Activated CD8-positive, alpha-beta memory T cell treated with anti-CD3 and anti-CD28 coated beads for 48 hours (primary cell): Measurements from ENCODE around the gene DNAJC25.
A peak's percentile ranks its signal among the peaks of the same experiment; 100 is the strongest.
"Not testable (repeated sequence)": the region's sequence is repeated elsewhere in the genome, so short reads cannot be mapped to it uniquely, and the experiment has no call there.

Experiments
- DNase-seq, 3 experiments: peaks; one replicate each; pipeline ENCODE4 v3.0.0-alpha.2; 2020; ENCODE audit warnings: low read depth in 2 of 3, low spot score in 2 of 3

Gene DNAJC25

DNA sequence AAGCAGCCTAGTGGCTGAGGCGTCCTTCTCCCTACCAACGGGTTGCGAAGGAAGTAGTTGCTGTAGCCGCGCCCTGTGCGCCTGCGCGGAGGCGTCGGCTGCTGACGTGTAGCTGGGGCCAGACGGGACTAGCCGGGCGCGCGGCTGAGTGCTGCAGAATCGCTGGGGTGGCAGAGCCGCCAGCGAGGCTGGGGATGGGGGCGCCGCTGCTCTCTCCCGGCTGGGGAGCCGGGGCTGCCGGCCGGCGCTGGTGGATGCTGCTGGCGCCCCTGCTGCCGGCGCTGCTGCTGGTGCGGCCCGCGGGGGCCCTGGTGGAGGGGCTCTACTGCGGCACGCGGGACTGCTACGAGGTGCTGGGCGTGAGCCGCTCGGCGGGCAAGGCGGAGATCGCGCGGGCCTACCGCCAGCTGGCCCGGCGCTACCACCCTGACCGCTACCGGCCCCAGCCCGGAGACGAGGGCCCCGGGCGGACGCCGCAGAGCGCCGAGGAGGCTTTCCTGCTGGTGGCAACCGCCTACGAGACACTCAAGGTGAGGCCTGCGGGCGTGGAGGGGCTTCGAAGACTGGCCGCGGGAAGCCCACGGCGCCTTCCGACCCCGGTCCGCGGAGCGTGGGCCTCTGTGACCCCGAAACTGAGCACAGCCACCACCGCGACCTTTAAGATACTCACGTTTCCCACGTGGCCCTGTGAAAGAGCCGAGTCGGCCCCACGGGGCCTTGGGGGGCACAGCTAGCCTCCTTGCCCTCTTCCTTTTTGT lies at the start of gene DNAJC25:
Gene DNAJC25, plus strand, starts transcription at position 121 of the 758 bp plus-strand sequence. Its CDS starts 74 bp downstream, at position 195.
- DNase-seq, result peak; percentile 82 to 92 (median 82)

DNA sequence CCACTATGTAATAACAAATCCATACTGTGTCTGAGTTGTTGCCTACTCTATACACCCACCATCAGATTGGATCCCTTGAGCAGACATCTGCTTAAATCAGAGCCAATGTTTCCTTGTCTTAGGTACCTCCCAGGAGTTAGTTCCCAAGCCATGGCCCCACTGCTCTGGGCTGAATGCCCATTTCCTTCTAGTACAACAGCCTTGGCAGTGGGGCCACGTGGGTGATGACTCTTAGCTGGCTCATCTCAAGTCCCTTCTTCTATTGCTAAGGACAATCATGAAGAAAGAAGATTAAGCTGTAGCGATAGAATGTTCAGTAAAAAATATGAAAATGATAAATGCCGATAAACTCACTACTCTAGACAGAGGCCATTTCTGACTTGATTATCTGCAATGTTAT lies 48.2 kb upstream of the DNAJC25 start:
- no peak for DNase-seq

DNA sequence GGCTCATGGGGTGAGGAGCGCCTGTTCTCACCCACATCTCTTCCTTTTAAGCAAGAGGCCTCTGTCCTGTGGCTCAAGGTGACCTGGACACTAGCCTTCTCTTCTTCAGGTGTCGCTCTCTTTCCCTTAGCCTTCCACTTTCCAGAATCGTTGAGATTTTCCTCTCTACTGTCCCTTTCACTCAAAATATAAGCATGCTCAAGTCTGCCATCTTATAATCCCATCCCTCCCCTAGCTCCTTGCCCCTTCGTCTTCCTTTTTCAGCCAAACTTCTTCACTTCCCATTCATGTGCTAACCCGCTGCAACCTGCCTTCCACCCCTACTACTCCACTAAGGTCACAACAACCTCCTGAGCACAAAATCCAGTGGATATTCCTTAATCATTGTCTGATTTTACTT lies 44.8 kb upstream of the DNAJC25 start:
- DNase-seq, result no peak

DNA sequence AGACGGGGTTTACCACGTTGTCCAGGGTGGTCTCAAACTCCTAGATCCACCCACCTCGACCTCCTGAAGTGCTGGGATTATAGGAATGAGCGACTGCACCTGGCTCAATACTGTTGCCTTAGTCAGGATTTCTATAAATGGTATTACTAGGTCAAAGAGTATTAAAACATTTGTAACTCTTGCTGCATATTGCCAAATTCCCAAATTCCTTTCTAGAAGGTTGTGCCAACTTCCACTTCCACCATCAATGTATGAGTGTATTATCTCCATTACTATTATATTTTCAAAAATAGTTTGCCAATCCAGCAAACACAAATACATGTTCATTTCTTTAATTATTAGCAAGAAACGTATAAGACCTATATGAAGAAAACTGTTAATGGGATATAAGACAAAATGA lies 42.3 kb upstream of the DNAJC25 start:
- DNase-seq, result no peak

DNA sequence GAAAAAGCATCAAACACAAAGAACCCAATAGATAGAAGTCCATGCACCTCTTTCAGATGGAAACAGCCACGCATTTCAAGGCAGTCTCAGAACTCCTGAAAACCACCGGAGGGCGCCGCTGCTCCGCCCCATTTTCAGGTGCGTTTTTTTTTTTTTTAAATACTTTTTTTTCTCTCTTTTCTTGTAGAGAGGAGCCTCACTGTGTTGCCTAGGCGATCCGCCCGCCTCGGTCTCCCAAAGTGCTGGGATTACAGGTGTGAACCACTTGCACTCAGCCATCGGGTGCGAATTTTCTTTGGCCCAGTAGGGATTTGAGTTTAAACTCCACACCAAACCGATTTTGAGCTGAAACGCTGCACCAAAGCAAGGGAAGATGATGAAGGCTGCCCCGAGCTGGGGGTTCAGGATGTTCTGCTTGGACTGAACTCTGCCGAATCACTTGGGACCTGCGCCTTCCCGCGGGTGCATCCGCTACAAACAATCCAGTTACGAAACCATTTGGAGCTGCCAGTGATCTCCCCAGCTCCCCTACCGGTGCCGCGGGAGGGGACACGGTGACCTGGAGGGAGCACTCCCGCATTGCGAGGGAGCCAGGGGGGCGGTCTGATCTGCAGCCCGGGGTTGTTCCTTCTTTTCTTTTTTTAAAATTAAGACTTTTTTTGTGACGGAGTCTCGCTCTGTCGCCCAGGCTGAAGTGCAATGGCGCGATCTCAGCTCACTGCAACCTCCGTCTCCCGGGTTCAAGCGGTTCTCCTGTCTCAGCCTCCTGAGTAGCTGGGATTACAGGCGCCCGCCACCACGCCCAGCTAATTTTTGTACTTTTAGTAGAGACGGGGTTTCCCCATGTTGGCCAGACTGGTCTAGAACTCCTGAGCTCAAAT lies 33.0 kb upstream of the DNAJC25 start:
- DNase-seq, result peak in 1 of 3 experiments; percentile 10

DNA sequence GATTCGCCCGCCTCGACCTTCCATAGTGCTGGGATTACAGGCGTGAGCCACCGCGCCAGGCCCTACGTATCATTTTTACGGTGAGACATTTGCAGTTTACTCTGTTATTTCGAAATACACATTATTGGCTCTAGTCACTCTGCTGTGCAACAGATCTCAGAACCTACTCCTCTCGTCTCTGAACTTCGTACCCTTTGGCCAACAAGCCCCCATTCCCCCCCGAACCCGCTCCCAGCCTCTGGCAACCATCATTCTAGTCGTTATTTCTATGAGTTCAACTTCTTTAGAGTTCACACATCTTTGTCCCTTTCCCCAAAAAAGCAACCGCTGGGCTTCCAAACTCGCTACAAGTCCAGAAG lies 32.4 kb upstream of the DNAJC25 start:
- DNase-seq, result no peak

DNA sequence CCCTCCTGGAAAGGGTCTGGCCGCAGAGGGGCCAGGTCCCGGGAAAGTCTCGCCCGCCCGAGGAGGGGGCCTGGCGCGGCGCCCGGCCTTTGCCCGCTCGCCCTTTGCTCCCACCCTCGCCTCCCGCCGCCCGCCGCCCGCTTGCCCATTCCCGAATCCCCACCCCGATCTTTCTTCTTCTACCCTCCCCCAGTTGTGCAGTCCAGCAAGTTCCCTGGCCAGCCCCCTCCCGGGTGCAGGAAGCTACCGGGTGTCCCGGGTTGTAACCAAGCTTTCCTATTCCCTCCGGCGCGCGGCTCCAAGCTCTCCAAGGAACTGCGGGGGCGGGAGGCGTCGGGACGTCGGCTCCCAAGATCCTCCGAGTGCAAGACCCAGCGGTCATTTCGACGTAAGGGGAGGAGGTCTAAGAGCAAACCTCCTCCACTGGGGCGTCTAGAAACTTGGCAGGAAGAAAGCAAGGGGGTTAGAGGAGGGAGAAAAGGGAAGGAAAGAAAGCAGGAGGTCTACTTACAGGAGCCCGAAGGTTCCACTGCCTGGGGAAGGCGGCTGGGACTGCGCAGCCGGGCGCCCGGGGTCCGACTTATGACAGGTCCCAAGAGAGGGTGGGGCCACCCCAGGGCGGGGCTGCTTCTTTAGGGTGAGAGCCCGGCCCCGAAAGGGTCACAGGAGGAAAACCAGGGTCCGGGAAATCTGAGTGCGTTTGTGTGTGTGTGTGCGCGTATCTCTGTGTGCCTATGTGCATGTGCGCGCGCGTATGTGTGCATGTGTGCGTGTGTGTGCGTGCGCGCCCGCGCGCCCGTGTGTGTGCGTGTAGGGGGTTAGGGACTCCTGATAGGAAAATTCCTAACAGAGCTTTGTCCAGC lies 31.8 kb upstream of the DNAJC25 start, which contains the start of gene PTGR1:
Gene PTGR1, minus strand, starts transcription at position 556 of the 863 bp plus-strand sequence. CDS start 2,225 bp downstream, outside the sequence.
- DNase-seq, result peak in 2 of 3 experiments; percentile 2 to 5

DNA sequence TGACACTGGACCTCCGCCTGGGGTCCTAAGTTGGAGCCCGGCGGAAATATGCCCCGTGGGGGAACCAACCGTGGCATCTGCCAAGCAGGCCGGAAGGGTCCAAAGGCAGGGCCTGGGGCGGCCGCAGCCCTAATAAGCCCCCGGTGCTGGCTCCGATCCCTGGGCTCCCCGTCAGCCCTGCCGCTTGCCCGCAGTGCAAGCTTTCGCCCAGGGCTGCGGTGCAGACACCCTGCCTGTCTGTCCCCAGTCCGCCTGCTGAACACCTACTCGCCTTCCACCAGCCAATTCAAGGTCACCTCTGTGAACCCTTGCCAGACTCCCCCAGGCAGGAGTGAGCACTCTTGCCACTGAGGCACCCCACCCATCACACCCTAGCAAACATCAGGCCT lies 31.2 kb upstream of the DNAJC25 start:
- no peak for DNase-seq

DNA sequence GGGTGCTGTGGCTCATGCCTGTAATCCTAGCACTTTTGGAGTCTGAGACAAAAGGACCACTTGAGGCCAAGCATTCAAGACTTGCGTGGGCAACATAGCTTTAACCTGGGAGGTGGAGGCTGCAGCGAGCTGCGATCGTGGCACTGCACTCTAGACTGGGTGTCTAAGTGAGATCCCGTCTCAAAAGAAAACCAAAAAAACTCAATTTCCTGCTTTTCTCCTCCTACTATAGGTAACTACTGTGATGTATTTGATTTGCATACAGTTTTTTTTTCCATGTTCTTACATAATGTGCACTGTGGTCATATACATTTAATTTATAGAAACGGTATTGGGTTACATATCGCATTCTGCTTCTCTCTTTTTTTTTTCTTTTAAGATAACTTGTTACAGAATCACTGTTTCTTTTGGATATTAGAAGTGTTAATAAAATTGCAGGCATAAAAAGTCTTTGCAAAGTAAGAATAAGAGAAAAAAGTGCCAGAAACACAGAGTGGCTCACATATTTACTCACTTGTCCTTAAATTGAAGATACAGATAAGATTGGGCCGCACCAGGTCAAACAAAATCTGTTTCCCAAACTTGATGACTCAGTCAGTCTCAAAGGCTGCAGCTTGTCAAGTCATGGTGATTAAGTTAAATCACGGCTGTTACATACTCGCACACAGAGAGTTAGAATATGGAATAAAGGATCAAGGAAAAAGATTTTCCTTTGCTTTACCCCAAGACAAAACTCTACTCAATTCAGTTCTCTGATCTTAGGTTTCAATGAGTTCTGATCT lies 29.7 kb upstream of the DNAJC25 start:
- DNase-seq, result no peak

DNA sequence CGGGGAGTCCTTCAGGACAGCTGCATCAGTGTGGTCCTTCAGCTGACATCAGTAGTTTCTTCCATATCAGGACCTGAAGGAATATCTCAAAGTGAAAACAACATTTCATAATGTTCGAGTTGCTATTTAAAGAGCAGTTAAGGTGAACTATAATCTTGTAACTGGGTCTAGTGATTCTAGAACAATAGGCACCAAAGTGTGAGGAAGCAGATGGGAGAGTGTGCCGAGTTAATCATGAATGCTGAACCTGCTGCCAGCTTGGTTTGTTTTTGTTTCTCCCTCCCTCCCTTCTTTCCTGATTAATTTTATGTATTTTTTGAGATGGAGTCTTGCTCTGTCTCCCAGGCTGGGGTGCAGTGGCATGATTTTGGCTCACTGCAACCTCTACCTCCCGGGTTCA lies 28.1 kb upstream of the DNAJC25 start:
- DNase-seq, result no peak

DNA sequence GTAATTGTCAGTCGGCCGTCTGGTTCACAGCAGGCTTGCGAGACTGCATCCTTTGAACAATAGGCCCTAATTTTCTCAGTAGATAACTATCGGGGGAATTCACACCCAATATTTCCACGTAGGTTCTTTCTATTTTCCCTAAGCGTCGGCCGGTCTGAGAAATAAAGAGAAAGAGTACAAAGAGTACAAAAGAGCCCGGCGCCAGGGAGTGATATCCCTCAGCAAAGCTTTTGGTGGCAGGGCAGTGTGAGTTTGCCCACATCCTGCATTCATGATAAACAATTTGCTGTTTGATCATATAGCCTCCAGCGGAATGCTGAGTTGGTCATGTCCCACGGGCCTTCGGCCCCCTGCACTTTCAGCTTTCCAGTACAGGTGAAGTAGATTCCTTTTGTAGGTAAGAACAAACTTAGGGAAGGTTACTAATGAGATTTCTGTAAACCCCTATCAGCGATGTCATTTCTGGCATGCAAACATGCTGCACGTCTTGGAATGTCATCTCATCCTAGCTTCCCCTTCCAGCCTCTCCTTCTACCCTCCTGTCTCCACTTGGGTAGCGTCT lies 27.0 kb upstream of the DNAJC25 start:
- no peak for DNase-seq

DNA sequence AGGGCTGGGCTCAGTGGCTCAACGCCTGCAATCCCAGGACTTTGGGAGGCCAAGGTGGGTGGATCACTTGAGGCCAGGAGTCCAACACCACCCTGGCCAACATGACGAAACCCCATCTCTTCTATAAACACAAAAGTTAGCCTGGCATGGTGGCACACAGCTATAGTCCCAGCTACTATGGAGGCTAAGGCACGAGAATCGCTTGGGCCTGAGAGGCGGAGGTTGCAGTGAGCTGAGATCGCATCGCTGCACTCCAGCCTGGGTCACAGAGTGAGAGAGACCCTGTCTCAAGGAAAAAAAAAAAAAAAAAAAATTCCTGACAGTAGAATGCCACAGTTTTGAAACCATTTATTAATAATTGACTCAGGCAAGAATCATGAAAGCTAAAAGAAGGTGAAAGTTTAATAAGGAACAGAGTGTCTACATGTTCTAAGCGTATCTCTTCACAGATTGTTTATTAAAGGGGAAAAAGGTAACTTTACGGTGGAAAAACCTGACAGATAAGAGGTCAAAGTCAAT lies 26.0 kb upstream of the DNAJC25 start:
- no peak for DNase-seq

DNA sequence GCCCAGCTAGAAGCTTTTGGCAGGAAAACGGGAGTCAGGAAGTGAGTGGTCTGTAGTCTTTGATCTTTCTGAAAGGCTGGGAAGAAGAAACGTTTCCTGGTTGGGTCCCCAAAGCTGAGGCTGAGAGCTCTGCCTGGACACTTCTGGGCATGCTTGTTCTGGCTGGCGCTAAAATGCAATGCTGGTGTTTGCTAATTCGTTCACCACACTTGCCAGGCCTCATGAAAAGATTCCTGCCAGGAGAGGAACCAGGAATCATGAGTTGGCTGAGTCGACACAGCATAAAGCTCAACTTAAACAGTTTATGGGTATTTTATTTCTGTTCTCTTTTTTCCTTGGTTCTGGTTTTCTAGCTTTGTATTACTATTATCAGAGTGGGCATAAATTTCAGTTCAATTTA lies 21.0 kb upstream of the DNAJC25 start:
- DNase-seq, result no peak

DNA sequence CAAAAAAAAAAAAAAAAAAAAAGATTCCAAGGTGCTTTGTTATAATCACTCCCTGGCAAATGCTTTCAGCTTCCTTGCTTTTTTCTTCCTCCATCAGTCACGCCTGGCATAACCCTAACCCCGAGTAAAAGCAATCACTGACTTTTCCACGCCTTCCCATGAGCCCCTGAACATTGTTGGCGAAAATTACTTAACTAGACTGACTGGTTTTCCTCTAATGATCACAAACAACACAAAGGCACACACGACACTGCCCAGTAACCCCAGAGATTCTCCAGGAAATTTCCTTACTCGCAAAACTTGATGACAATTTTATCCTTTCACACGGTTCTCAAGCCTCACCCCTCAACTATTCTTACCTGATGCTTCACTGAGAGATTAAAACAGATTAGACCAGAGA lies 20.3 kb upstream of the DNAJC25 start:
- DNase-seq, result no peak

DNA sequence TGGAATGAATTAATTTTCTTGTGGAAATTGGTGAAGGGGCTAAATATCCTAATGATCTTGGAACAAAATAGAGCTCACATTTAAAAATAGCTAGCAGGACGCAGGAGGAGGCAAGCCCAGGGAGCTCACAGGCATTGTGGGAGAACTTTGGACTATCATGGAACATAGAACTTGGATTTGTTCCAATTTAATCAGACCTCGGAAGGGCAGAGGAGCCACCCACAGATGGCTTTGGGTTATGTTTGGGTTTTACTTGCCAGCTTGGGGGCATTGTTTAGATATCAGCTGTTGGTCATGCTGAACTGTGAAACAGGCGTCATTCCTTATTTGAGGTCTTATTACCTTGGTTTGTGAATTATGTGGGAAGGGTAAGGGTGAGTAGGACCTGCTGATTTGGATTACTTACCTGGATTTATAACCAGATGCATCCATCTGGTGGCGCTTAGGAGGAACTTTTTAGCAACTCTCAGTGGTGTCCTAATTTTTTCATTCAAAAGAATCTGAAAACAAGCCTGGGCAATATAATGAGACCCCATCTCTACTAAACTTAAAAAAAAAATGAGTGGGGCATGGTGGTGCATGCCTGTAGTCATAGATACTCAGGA lies 17.6 kb upstream of the DNAJC25 start:
- DNase-seq, result no peak

DNA sequence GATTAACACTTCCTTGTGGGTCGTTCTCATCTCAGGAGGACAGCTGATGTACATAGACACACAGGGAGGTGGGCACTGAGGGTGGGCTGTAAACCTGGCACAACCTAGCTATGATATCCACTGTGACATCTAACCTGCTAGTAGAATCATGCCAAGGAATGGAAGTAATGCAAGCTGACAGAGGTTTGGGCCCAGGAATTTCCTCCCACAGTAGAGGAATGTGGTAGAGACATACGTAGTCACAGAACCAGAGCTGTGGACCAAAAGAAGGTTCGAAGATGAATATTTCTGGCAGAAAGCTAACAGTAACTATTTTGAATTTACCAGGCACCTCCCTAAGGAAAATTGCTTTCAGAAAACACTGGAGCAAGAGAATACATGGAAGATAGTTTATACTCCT lies 15.2 kb upstream of the DNAJC25 start:
- no peak for DNase-seq

DNA sequence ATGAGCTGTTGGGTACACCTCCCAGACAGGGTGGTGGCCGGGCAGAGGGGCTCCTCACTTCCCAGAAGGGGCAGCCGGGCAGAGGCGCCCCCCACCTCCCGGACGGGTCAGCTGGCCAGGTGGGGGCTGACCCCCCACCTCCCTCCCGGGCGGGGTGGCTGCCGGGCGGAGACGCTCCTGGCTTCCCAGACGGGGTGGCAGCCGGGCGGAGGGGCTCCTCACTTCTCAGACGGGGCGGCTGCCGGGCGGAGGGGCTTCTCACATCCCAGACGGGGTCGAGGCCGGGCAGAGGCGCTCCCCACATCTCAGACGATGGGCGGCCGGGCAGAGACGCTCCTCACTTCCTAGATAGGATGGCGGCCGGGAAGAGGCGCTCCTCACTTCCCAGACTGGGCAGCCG lies 13.8 kb upstream of the DNAJC25 start:
- not testable (repeated sequence) for DNase-seq

DNA sequence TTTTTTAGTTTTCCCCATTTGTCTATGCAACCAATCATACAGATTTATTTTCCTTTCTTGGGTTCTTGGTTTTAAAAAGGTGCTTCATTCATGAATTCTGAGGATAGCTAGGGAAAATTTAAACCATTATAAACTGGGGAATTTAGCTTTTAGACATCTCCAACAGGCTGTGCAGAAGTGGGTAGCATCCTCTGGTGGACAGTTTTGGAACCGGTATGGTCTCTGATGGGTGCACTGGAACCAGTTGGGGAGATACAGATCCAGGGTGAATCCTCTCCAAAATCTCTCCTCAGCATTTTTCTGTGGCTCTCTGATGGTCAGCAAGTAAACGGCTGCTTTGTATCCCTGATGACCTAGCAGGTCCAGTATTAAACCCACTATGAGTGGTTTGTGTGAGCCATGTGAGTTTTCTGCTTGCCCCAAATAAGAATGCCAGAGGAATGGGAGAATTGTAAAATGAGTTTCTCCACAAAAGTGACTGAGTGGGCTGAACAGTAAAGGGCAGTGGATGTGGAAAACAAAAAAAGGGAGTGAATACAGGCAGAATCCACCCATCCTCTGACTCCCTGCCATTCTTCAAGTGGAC lies 9.1 kb upstream of the DNAJC25 start:
- no peak for DNase-seq

DNA sequence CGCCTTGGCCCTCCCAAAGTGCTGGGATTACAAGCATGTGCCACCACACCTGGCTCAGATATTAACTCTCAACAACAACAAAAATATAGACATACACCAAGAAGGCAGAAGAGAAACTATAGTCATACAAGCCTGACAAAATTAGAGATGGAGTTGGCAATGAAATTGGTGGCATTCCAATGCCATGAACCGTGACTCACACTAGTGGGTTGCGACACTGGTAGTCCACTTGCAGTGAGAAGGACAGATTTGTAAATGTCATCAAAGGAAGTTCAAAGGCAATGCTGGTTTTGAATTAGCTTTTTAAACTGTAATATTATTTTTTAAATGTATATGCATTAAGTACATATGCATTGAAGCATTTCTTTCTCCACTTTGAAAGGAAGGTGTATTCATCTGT lies 8.5 kb upstream of the DNAJC25 start:
- no peak for DNase-seq
